ENCODE results near the gene JCAD. TPM values are rescaled to one million over a fixed set of nuclear protein-coding genes. Genes with fewer than 3 reads are reported as not detected.

The JCAD gene
- total and polyA plus RNA-seq, 10 of the 15 experiments (the other 5 are each of a cell fraction or from before 2014, with no cell fraction given) = 0.28 TPM; not detected in 9

DNA sequence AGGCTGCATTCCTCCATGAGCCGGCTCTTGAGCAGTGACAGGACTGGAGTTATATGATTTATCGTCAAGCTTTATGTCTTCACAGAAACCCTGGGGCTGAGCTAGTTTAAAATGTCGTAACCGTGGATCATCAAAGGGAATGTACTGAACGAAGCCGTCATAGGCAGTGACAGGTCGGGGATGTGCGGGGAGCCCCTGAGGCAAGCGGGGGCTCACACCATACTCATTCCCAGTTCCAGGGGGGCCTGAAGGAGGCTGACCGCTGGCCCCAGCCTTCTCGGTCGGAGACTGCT is 30.7 kb downstream of the JCAD start:
- in situ Hi-C loops (cut with MboI) (no loop called here), intact Hi-C loops (cut with micrococcal nuclease; ENCODE audit: unreplicated experiment) (no loop called here)
- Histone ChIP-seq H3K36me3 (ENCODE audit: control insufficient read depth in 2 of 2, insufficient read depth in 2 of 2, low read length in 1 of 2) (no peaks in the 10 kb centered on the region), H4K20me1 (ENCODE audit: control insufficient read depth, insufficient read depth) (no peaks in the 10 kb centered on the region), H3K27ac (ENCODE audit: control insufficient read depth, insufficient read depth) (no peak overlapping the region), H3K9me3 (replicated peaks; ENCODE audit: control insufficient read depth, insufficient read depth, low read length) (no peaks in the 10 kb centered on the region), H2AFZ (ENCODE audit: control insufficient read depth, low read depth, low read length) (no peak overlapping the region), H3K27me3 (replicated peaks in 1 of 2; ENCODE audit: control insufficient read depth in 2 of 2, insufficient read depth in 2 of 2, low read length in 1 of 2) (peaks cover 0 to 2% of the 10 kb centered on the region in 2 experiments; a peak in 1 of 4 replicates), H3K79me2 (ENCODE audit: control insufficient read depth, insufficient read depth, low read length) (no peaks in the 10 kb centered on the region), H3K4me2 (ENCODE audit: control insufficient read depth, insufficient read depth) (no peak overlapping the region), H3K4me3 (no peak overlapping the region), H3K9ac (ENCODE audit: control insufficient read depth, insufficient read depth, low read length) (no peak overlapping the region), H3K4me1 (ENCODE audit: control insufficient read depth, insufficient read depth, low read length) (peaks cover 14% of the 10 kb centered on the region)
- TF ChIP-seq SP1 (IDR thresholded peaks at IDR 0.05; ENCODE audit: low read depth, low read length) (no peak), MTA3 (IDR thresholded peaks at IDR 0.05; ENCODE audit: borderline replicate concordance, low read length) (no peak), HDAC2 (IDR thresholded peaks at IDR 0.05) (no peak), RAD21 (IDR thresholded peaks at IDR 0.05; ENCODE audit: insufficient read depth, low read depth, low read length) (no peak), SPI1 (IDR thresholded peaks at IDR 0.05; ENCODE audit: borderline replicate concordance, insufficient read depth, low read depth, low read length) (no peak), RELA (IDR thresholded peaks at IDR 0.05; ENCODE audit: borderline replicate concordance, partially characterized antibody) (no peak), MXI1 (IDR thresholded peaks at IDR 0.05; ENCODE audit: low read depth, low read length) (no peak), TCF7 (IDR thresholded peaks at IDR 0.05; ENCODE audit: borderline replicate concordance) (no peak), CBX3 (IDR thresholded peaks at IDR 0.05; ENCODE audit: borderline replicate concordance, low read depth) (no peak), NR2F1 (conservative IDR thresholded peaks at IDR 0.05) (no peak), SMC3 (IDR thresholded peaks at IDR 0.05; ENCODE audit: borderline replicate concordance, low read length) (no peak), CHD1 (IDR thresholded peaks at IDR 0.05; ENCODE audit: low read depth, low read length) (no peak), NR2C2 (IDR thresholded peaks at IDR 0.05; ENCODE audit: borderline replicate concordance, control insufficient read depth, insufficient read length, low read depth) (no peak), POLR2AphosphoS2 (IDR thresholded peaks at IDR 0.05; ENCODE audit: low read depth, low read length) (no peak), YBX1 (IDR thresholded peaks at IDR 0.05) (no peak), RUNX3 (IDR thresholded peaks at IDR 0.05; ENCODE audit: low read length) (no peak), NFIC (IDR thresholded peaks at IDR 0.05; ENCODE audit: low read depth, low read length) (no peak)
- DNase-seq (ENCODE audit: low read depth, low spot score) = no peak
- ChIA-PET POLR2A (no interaction called here), CTCF (no interaction called here), SMC1A (ENCODE audit: uncharacterized antibody, unreplicated experiment) (no interaction called here), RAD21 (ENCODE audit: unreplicated experiment) (no interaction called here)
- WGBS (ENCODE audit: insufficient coverage, insufficient replicate concordance, low lambda C conversion rate, missing lambda C conversion rate) = 93% methylated on average over 12 of the region's 12 CpGs
- ATAC-seq = no peak
- no peak for FAIRE-seq
- no TSS peak for BruUV-seq (replicated peaks)

Data from GM12878 (cell line).